PC-9 (cell line): Measurements from ENCODE around the gene DSTYK.

Experiments used
- EZH2 ChIP-seq: fragments of 200-600 bp; sonication (generic); IDR thresholded peaks from 2 replicates; pipeline ENCODE4 v1.8.0; 2017; ENCODE audit warnings: antibody characterized with exemption, low read depth
- TF ChIP-seq, protein P1 (sequence below): fragments of 200-600 bp; sonication (generic); conservative IDR thresholded peaks from 2 replicates; pipeline ENCODE4 v1.6.1; 2017; ENCODE audit warnings: mixed run types, antibody characterized with exemption, mild to moderate bottlenecking, moderate library complexity

DNA sequence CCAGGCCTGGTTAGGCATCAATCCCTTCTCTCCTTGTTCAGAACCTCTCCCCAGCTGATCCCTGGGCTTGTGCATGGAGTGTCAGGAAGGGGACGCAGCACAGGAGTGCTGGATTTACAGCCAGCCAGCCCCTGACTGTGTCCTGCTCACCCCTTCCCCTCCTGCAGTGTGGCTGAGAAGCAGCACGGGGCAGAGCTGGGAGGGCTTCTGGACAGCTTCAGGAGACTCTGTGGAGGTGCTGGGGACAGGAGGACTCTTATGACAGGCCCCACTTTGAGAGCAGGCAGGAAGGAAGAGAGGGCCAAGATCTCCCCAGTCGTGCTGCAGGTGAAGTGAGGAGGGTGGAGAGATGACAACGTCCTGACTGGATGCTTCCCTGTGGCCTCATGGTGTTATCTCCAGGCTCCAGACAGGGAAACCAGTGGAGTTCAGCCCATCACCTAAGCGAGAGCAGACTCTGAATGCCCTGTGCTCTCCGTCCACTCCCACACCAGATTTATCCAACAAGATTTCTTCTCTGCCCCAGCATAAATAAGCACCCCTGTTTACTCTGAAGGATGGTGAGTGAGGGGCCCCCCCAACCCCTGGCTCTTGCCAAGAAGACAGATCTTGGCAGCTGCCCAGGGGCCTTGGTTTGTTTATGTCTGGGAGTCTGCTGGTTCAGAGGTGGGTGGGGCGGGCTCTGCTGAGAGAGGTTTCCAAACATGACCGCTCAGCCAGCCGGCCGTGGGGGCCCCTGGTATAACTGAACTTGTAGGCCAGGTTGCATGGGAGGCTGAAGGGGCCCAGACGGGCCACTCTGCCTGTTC, 37.5 kb upstream of the DSTYK start:
- TF ChIP-seq, protein P1, sequence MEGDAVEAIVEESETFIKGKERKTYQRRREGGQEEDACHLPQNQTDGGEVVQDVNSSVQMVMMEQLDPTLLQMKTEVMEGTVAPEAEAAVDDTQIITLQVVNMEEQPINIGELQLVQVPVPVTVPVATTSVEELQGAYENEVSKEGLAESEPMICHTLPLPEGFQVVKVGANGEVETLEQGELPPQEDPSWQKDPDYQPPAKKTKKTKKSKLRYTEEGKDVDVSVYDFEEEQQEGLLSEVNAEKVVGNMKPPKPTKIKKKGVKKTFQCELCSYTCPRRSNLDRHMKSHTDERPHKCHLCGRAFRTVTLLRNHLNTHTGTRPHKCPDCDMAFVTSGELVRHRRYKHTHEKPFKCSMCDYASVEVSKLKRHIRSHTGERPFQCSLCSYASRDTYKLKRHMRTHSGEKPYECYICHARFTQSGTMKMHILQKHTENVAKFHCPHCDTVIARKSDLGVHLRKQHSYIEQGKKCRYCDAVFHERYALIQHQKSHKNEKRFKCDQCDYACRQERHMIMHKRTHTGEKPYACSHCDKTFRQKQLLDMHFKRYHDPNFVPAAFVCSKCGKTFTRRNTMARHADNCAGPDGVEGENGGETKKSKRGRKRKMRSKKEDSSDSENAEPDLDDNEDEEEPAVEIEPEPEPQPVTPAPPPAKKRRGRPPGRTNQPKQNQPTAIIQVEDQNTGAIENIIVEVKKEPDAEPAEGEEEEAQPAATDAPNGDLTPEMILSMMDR: no peak
- no peak for TF ChIP-seq EZH2
